HG02610 (cell line): ENCODE data around the gene PALLD.

Experiments
- ATAC-seq: cut with Tn5 transposase; IDR thresholded peaks from one replicate; pipeline ENCODE4 v1.9.1; 2021; ENCODE audit warnings: mild to moderate bottlenecking, moderate library complexity; ENCODE audit not compliant: unreplicated experiment

The PALLD gene

GRCh38 chr4:168741281-168742173 is 244.7 kb downstream of the PALLD start:
- ATAC-seq: no peak

GRCh38 chr4:168743131-168743530 is 246.3 kb downstream of the PALLD start:
- no peak for ATAC-seq

DNA sequence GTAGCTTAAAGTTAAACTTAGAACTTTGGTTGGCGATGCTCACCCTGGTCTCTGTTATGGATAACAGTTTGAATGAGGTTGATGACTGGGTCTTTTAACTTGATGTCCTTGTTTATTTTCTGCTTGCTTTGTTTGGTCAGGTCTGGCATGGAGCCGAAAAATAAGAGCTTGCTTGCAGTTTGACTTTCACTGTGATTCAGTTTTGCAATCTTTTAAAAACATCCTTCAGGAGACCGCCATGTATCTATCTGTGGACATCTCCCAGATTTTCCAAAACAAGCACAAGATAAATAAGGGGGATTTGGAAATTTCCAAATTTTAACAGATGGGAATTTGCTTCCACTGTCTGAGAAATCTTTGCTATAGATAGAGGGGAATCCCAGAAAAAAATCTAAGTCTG is 246.7 kb downstream of the PALLD start:
- ATAC-seq: no peak

- ATAC-seq: no peak
These were observed 247.2 kb downstream of the PALLD start for GRCh38 chr4:168744021-168744420.

GRCh38 chr4:168748807-168749206 is 252.0 kb downstream of the PALLD start:
- ATAC-seq: no peak

DNA sequence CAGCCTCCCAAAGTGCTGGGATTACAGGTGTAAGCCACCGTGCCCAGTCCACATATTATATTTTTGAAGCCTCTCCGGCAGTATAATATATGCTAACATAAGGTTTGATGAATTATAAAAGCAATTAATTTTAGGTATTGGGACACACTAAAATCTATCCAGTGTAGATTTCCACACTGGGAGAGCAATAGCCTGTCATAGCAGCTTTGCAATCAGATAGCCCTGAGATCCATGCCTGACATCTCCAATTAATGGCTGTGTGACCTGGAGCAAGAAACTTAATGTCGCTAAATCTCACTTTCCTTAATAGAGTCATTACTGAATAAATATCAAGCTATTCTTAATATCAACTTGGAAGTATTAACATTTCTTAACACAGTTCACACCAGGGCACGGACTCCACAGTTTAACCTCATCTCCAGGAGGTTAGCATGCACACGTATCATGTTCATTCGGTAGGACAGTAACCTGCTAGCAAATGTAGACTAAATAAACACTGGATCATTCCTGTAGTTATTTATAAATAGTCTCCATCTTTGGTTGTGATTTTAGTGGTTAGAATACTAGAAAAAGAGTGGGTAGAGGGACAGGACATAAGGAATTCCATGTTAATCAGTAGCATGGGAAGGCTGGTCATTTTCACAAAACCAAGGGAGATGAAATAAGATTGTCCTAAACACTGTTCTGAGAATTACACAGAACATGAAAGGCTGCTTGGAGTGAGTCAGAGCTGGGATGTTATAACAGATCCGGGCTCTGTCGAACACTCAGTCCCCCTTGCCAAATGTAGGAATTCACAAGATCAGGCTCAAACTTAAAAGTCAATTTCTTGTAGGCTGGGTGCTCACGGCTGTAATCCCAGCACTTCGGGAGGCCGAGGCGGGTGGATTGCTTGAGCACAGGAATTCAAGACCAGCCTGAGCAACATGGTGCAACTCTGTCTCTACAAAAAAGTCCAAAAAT is 254.7 kb downstream of the PALLD start:
- ATAC-seq: no peak

GRCh38 chr4:168755598-168756477 is 259.0 kb downstream of the PALLD start:
- no peak for ATAC-seq

DNA sequence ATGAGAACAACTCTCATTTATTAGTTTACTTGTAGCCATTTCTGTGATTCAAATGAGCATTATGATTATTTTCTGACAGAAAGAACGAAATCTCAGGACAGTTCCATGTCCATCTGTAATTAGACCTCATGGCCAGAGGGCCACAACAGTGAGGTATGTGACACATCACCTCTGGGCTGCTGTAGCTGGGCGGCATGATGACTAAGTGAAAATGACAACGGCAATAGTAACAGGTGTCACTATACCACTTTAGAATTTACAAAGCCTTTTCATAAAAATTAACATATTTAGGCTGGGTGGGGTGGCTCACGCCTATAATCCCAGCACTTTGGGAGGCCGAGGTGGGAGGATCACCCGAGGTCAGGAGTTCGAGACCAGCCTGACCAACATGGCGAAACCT is 260.6 kb downstream of the PALLD start:
- ATAC-seq: no peak

DNA sequence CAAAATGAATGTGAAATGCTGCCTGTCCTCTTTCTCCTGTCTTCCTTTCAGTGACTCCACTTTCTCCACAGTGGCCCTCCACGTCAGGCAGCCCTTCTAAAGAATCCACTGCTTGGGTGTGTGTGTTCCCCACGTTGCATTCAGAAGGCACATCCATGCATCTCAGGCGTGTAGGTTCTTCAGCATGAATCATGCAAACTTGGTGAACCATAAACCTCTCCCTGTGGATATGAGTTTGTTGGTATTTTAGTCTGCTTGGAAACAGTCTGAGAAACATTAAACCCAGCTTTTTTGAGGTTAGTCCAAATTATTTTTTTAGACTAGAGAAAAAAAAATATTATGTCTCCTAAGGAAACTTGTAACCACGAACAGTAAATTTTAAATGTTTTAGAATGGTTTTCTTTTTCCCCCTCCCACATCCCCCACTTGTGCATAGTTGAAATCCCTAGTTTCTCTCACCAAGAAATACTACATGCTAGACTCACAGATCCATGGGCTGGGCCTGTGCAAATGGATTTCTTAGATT is 261.6 kb downstream of the PALLD start:
- no peak for ATAC-seq

- ATAC-seq: no peak
These were observed 262.5 kb downstream of the PALLD start for GRCh38 chr4:168759321-168759720.

DNA sequence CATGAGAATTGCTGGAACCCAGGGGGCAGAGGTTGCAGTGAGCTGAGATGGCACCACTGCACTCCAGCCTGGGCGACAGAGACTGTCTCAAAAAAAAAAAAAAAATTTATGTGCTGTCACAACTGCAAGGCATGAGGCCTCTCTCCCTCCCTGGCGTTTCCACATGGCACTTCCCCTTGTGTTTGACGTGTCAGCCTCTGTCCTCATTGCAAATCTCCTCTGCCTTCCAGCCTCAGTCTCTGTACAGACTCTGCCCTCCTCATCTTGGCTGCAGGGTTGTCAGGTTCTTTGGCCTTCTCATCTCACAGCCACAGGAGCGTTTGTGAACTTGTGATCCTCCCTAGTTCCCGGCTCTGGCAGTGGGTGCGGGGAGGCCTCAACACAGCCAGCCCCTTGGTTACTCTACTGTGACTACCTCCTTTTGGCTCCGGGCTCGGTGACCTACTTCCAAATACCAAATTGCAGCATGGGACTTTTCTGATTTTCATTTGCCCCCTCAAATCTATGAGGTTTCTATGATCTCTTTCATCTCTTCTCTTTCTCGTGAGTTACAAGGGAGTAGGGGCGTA is 263.2 kb downstream of the PALLD start:
- no peak for ATAC-seq

DNA sequence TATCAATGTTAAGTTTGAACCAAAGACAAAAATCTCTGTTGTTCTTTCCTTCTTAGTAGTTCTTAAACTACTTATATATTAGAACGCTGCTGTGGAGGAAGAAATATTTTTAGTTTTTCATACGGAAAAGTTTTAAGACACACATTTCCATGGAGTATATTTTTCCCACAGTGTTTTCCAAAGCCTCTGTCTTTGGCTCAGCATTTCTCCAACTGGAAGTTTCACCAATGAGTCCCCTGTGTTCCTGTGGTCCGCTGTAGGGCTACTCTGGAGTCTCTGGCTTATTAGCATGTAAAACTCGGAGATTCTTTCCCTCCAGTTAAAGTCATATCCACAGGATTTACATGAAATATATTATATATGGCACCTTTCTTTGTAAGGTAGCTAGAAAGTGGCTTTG is 264.2 kb downstream of the PALLD start:
- ATAC-seq: no peak

GRCh38 chr4:168765322-168765721 is 268.5 kb downstream of the PALLD start:
- no peak for ATAC-seq

DNA sequence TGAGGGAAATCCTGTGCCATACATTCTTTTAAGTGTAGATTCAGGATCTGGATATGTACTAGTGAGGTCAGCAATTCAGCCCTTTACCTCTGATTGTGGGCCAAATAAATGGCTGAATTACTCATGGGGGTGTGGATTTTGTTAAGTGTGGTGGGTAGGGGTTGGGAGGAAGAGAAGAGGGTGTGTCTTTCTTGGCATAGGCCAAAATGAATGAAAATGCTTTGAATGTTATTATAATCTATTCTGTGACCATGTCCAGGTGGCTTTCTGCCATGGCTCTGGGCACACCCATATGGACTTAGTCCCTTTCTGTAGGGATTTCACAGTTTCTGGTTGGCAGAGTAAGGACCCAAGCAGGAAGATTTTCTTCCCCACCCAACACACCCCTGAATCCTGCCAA is 268.9 kb downstream of the PALLD start:
- ATAC-seq: no peak

DNA sequence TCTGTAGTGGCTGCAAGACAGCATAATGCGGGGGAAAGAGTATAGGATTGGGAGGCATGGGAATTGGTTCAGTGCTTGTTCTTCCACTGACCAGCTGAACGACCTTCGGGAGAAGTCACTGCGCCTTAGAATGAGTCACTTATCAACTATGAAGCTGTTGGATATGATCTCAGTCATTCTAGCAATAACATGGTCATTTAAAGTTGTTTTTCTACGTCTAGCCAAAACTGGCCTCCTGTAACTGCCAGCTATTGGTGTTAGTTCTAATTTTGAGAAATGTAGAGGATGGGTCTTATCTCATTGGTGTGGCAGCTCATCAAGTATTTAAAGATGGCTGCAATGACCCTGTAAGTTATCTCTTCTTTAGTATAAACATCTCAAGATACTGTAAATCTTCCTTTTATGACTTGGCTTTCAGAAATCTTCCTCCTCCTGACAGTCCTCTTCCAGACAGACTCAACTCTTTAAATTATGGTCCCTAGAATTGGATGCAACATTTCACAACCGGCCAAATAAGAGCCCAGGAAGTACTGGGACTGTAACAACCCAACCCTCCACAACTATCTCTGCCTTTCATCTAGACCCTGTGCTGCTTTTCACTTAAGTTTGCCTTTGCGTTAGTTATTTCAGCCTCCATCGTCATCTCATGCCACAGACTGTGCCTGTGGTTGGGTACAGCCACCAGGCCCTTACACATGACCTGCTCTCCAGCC is 269.9 kb downstream of the PALLD start:
- no peak for ATAC-seq

GRCh38 chr4:168769416-168769815 is 272.6 kb downstream of the PALLD start:
- ATAC-seq: no peak

- ATAC-seq: no peak
These were observed 273.0 kb downstream of the PALLD start for GRCh38 chr4:168769837-168770236.

GRCh38 chr4:168771251-168771650 is 274.4 kb downstream of the PALLD start:
- no peak for ATAC-seq

- no peak for ATAC-seq
These were observed 276.7 kb downstream of the PALLD start for GRCh38 chr4:168773388-168774195.
